Measurements from ENCODE around the gene C15orf40. TPM values are rescaled to one million over a fixed set of nuclear protein-coding genes. Genes with fewer than 3 reads are reported as not detected.

Gene C15orf40
- total and polyA plus RNA-seq, 9 of the 15 experiments (the other 6 are each of a cell fraction or from before 2014, with no cell fraction given) = 15.9 to 52.0 (median 27.0) TPM

GRCh38 chr15:83011271-83012075 is at the start of gene C15orf40 (continued):
- TF ChIP-seq, protein P1, sequence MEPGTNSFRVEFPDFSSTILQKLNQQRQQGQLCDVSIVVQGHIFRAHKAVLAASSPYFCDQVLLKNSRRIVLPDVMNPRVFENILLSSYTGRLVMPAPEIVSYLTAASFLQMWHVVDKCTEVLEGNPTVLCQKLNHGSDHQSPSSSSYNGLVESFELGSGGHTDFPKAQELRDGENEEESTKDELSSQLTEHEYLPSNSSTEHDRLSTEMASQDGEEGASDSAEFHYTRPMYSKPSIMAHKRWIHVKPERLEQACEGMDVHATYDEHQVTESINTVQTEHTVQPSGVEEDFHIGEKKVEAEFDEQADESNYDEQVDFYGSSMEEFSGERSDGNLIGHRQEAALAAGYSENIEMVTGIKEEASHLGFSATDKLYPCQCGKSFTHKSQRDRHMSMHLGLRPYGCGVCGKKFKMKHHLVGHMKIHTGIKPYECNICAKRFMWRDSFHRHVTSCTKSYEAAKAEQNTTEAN (CRISPR knock-in tag; IDR thresholded peaks at IDR 0.05) = 0 out of 2 replicates have a peak, but pooled peaks have one; percentile 65
- TF ChIP-seq ZNF766 (CRISPR knock-in tag; conservative IDR thresholded peaks at IDR 0.05) (peak; percentile 79; the same call in 1 of the 2 replicates), SRSF1 (IDR thresholded peaks at IDR 0.05; ENCODE audit: low read depth, low read length) (no peak), TEAD4 (IDR thresholded peaks at IDR 0.05; ENCODE audit: low read length) (no peak), TEAD4 (CRISPR knock-in tag; IDR thresholded peaks at IDR 0.05; ENCODE audit: borderline replicate concordance) (peak; percentile 81), ZBTB2 (IDR thresholded peaks at IDR 0.05) (peak; percentile 94), ZNF12 (CRISPR knock-in tag; IDR thresholded peaks at IDR 0.05) (no peak), NR1H2 (CRISPR knock-in tag; IDR thresholded peaks at IDR 0.05) (peak; percentile 70; the same call in 1 of the 2 replicates), ELF4 (CRISPR knock-in tag; IDR thresholded peaks at IDR 0.05) (no peak), PYGO2 (tag; IDR thresholded peaks at IDR 0.05) (no peak)
- TF ChIP-seq, protein P2, sequence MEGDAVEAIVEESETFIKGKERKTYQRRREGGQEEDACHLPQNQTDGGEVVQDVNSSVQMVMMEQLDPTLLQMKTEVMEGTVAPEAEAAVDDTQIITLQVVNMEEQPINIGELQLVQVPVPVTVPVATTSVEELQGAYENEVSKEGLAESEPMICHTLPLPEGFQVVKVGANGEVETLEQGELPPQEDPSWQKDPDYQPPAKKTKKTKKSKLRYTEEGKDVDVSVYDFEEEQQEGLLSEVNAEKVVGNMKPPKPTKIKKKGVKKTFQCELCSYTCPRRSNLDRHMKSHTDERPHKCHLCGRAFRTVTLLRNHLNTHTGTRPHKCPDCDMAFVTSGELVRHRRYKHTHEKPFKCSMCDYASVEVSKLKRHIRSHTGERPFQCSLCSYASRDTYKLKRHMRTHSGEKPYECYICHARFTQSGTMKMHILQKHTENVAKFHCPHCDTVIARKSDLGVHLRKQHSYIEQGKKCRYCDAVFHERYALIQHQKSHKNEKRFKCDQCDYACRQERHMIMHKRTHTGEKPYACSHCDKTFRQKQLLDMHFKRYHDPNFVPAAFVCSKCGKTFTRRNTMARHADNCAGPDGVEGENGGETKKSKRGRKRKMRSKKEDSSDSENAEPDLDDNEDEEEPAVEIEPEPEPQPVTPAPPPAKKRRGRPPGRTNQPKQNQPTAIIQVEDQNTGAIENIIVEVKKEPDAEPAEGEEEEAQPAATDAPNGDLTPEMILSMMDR (IDR thresholded peaks at IDR 0.05 in 2 of 3, conservative IDR thresholded peaks at IDR 0.05 in 1 of 3; ENCODE audit: insufficient read depth in 2 of 3, low read depth in 1 of 3, low read length in 3 of 3) = peak; percentile 75 to 85 (median 84)
- TF ChIP-seq, protein P3, sequence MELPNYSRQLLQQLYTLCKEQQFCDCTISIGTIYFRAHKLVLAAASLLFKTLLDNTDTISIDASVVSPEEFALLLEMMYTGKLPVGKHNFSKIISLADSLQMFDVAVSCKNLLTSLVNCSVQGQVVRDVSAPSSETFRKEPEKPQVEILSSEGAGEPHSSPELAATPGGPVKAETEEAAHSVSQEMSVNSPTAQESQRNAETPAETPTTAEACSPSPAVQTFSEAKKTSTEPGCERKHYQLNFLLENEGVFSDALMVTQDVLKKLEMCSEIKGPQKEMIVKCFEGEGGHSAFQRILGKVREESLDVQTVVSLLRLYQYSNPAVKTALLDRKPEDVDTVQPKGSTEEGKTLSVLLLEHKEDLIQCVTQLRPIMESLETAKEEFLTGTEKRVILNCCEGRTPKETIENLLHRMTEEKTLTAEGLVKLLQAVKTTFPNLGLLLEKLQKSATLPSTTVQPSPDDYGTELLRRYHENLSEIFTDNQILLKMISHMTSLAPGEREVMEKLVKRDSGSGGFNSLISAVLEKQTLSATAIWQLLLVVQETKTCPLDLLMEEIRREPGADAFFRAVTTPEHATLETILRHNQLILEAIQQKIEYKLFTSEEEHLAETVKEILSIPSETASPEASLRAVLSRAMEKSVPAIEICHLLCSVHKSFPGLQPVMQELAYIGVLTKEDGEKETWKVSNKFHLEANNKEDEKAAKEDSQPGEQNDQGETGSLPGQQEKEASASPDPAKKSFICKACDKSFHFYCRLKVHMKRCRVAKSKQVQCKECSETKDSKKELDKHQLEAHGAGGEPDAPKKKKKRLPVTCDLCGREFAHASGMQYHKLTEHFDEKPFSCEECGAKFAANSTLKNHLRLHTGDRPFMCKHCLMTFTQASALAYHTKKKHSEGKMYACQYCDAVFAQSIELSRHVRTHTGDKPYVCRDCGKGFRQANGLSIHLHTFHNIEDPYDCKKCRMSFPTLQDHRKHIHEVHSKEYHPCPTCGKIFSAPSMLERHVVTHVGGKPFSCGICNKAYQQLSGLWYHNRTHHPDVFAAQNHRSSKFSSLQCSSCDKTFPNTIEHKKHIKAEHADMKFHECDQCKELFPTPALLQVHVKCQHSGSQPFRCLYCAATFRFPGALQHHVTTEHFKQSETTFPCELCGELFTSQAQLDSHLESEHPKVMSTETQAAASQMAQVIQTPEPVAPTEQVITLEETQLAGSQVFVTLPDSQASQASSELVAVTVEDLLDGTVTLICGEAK (IDR thresholded peaks at IDR 0.05) = peak; percentile 93
- TF ChIP-seq, protein P3 (CRISPR knock-in tag; IDR thresholded peaks at IDR 0.05) = no peak; the same call in 1 of the 2 replicates

Data from K562 (cell line).